Astrocyte of the hippocampus (primary cell): ENCODE data around the gene LRRC57.

ENCODE experiments used
- DNase-seq: peaks from one replicate; pipeline ENCODE4 v3.0.0; 2011; ENCODE audit warnings: low read depth, low spot score

LRRC57 gene

DNA sequence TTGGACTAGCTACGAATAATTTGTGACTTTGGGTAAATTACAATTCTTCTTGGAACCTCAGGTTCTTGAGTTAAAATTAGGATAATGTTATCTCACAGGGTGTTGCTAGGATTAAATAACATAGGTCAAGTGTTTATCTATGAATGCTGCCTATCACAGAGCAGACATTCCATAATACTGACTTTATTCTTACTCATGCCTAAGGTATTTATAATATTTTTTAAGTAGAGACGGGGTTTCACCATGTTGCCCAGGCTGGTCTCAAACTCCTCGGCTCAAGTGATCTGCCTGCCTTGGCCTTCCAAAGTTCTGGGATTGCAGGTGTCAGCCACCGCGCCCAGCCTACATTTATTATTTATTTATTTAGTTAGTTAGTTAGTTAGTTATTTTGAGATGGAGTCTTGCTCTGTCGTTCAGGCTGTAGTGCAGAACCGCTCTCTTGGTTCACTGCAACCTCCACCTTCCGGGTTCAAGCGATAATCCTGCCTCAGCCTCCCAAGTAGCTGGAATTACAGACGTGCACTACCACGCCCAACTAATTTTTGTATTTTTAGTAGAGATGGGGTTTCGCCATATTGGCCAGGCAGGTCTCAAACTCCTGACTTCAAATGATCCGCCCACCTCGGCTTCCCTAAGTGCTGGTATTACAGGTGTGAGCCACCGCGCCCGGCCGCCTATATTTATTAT is 56.9 kb downstream of the LRRC57 start:
- DNase-seq = peak; percentile 65

DNA sequence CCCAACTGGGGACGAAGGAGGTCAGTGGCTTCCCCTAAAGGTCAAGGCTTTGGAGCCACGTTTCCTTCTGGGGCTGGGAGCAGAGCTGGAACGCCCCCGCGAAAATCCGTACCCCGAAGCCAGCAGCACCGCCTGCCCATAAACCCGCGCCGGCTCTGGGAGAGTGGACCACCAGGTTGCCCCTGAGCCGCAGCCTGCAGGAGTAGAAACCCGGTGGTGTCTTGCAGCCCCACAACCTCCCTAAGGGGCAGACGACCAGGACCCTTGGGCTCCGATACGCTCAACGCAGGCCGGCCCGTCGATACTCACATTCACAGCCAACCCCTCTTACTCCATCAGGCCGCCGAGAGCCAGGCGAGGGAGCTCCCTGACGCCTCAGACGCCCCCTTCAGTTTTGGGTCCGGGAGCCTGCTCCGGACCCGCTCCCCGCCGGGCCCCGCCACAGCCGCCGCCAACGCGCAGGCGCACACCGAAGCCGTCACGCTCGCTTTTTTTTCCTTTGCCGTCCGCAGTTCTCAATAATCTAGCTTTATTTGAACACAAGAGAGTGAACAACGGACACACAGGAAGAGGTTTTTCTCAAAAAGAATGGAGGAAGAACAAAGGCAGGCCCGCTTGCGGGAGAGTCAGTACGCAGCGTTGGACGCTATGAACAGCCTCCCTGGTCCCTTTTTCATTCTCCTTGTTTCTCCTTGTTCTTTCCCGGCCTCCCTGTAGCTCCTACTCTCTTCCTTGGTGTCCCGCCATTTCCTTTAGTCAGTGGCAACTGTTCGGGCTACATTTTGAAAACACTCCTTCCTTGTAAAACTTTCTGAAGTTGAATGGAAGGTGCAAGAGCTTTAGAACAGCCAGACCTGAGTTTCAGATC is 57.7 kb downstream of the LRRC57 start, which contains the start of gene ZNF106:
TSS of gene ZNF106 (minus strand) at position 471 of the 868 bp plus-strand sequence. CDS start 18,852 bp downstream, outside the sequence.
- DNase-seq = peak; percentile 96

- DNase-seq = peak; percentile 26
Observed at GRCh38 chr15:42490291-42490670, 58.3 kb downstream of the LRRC57 start.
